ENCODE results near the gene PCDHA10.
"Not testable (repeated sequence)": the region's sequence is repeated elsewhere in the genome, so short reads cannot be mapped to it uniquely, and the experiment has no call there.

PCDHA10 gene

GRCh38 chr5:140870221-140871201, 14.8 kb downstream of the PCDHA10 start:
- H3K36me3 Mint-ChIP-seq (ENCODE audit: low read depth), result peaks cover 80% of the 10 kb centered on the region
- no peaks in the 10 kb centered on the region for H3K4me1 Mint-ChIP-seq
- no peaks in the 10 kb centered on the region for H3K27me3 Mint-ChIP-seq (ENCODE audit: low read depth)
- TF ChIP-seq, protein P1, sequence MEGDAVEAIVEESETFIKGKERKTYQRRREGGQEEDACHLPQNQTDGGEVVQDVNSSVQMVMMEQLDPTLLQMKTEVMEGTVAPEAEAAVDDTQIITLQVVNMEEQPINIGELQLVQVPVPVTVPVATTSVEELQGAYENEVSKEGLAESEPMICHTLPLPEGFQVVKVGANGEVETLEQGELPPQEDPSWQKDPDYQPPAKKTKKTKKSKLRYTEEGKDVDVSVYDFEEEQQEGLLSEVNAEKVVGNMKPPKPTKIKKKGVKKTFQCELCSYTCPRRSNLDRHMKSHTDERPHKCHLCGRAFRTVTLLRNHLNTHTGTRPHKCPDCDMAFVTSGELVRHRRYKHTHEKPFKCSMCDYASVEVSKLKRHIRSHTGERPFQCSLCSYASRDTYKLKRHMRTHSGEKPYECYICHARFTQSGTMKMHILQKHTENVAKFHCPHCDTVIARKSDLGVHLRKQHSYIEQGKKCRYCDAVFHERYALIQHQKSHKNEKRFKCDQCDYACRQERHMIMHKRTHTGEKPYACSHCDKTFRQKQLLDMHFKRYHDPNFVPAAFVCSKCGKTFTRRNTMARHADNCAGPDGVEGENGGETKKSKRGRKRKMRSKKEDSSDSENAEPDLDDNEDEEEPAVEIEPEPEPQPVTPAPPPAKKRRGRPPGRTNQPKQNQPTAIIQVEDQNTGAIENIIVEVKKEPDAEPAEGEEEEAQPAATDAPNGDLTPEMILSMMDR (IDR thresholded peaks at IDR 0.05; ENCODE audit: unreplicated experiment in 3 of 3), result no peak
- H3K4me3 Mint-ChIP-seq, result no peak overlapping the region
- H3K27ac Mint-ChIP-seq, result no peak overlapping the region
- H3K9me3 Mint-ChIP-seq, result peaks cover 38% of the 10 kb centered on the region

GRCh38 chr5:140875085-140876065, 19.7 kb downstream of the PCDHA10 start, which contains the start of gene PCDHA12:
PCDHA12 (plus strand) TSS chr5:140875308; CDS start chr5:140875473, 165 bp downstream.
- Mint-ChIP-seq H3K36me3 (ENCODE audit: low read depth) (peaks cover 89% of the 10 kb centered on the region), H3K4me3 (peak within 1 kb of the TSS; percentile 89 to 91 (median 90)), H3K27ac (peak within 1 kb of the TSS; percentile 56 to 93 (median 86)), H3K27me3 (ENCODE audit: low read depth) (no peaks in the 10 kb centered on the region), H3K4me1 (no peaks in the 10 kb centered on the region), H3K9me3 (peaks cover 57% of the 10 kb centered on the region)
- TF ChIP-seq, protein P1 (IDR thresholded peaks at IDR 0.05; ENCODE audit: unreplicated experiment in 3 of 3), result peak; percentile 31 to 47 (median 33)

DNA sequence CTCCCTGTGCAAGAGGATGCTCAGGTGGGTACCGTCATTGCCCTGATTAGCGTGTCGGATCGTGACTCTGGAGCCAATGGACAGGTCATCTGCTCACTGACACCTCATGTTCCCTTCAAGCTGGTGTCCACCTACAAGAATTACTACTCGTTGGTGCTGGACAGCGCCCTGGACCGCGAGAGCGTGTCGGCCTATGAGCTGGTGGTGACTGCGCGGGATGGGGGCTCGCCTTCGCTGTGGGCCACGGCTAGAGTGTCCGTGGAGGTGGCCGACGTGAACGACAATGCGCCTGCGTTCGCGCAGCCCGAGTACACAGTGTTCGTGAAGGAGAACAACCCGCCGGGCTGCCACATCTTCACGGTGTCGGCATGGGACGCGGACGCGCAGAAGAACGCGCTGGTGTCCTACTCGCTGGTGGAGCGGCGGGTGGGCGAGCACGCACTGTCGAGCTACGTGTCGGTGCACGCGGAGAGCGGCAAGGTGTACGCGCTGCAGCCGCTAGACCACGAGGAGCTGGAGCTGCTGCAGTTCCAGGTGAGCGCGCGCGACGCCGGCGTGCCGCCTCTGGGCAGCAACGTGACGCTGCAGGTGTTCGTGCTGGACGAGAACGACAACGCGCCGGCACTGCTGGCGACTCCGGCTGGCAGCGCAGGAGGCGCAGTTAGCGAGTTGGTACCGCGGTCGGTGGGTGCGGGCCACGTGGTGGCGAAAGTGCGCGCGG, 21.0 kb downstream of the PCDHA10 start:
- H3K27me3 Mint-ChIP-seq (ENCODE audit: low read depth); H3K4me1 Mint-ChIP-seq; H3K27ac Mint-ChIP-seq: not testable (repeated sequence)
- Mint-ChIP-seq H3K9me3 (peaks cover 67% of the 10 kb centered on the region), H3K36me3 (ENCODE audit: low read depth) (peaks cover 91% of the 10 kb centered on the region), H3K4me3 (peak overlapping the region; percentile 89 to 91 (median 90))

DNA sequence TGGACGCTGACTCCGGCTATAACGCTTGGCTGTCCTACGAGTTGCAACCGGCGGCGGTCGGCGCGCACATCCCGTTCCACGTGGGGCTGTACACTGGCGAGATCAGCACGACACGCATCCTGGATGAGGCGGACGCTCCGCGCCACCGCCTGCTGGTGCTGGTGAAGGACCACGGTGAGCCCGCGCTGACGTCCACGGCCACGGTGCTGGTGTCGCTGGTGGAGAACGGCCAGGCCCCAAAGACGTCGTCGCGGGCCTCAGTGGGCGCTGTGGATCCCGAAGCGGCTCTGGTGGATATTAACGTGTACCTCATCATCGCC, 21.5 kb downstream of the PCDHA10 start:
- TF ChIP-seq, protein P1 (IDR thresholded peaks at IDR 0.05; ENCODE audit: unreplicated experiment in 3 of 3), result no peak
- peaks cover 91% of the 10 kb centered on the region for H3K36me3 Mint-ChIP-seq (ENCODE audit: low read depth)
- no peaks in the 10 kb centered on the region for H3K27me3 Mint-ChIP-seq (ENCODE audit: low read depth)
- no peaks in the 10 kb centered on the region for H3K4me1 Mint-ChIP-seq
- peaks cover 67% of the 10 kb centered on the region for H3K9me3 Mint-ChIP-seq
- H3K27ac Mint-ChIP-seq, result no peak overlapping the region
- H3K4me3 Mint-ChIP-seq, result no peak overlapping the region

DNA sequence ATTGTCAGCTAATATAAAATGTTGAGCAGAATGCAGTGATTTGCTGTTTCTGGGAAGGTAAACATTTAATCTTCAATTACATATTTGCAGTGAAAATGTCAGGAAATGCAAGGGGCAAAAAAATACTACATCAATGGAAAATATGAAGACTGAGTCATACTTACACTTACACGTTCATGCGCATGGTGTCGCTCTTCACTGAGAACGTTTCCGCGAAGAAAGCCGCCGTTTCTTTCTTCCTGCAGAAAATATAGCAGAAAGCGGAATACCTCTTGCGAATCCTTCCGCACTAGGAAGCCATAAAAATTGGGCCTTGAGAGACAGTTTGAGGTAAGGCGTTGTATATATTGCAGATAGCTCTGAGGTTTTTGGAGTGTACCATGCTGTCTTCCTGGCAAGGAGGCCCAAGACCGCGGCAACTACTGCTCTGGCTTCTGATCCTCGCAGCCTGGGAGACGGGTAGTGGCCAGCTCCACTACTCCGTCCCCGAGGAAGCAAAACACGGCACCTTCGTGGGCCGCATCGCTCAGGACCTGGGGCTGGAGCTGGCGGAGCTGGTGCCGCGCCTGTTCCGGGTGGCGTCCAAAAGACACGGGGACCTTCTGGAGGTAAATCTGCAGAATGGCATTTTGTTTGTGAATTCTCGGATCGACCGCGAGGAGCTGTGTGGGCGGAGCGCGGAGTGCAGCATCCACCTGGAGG, 26.3 kb downstream of the PCDHA10 start, which contains the start of gene PCDHA13:
Gene PCDHA13 (plus strand): TSS at position 236 of the 702 bp plus-strand sequence. CDS start 145 bp downstream, at position 381.
- TF ChIP-seq, protein P1 (IDR thresholded peaks at IDR 0.05; ENCODE audit: unreplicated experiment in 3 of 3), result no peak
- no peak within 1 kb of the TSS for H3K27ac Mint-ChIP-seq
- H3K27me3 Mint-ChIP-seq (ENCODE audit: low read depth), result no peaks in the 10 kb centered on the region
- H3K9me3 Mint-ChIP-seq, result peaks cover 56% of the 10 kb centered on the region
- H3K4me3 Mint-ChIP-seq, result no peak within 1 kb of the TSS
- H3K4me1 Mint-ChIP-seq, result no peaks in the 10 kb centered on the region
- peaks cover 86% of the 10 kb centered on the region for H3K36me3 Mint-ChIP-seq (ENCODE audit: low read depth)
